IMR-90 (cell line): ENCODE results near the gene ARL6IP5. TPM values are rescaled to one million over a fixed set of nuclear protein-coding genes. Genes with fewer than 3 reads are reported as not detected.

ENCODE experiments used
- ATAC-seq: fragments of 200-7000 bp; cut with Tn5 transposase; 2 replicates; pipeline ENCODE4 v1.9.1; 2020; ENCODE audit warnings: low read depth, mild to moderate bottlenecking, moderate library complexity
- BruUV-seq: library from RNA; stranded (reverse); fragments of 400-500 nt; replicated peaks from 2 replicates; lab custom pipeline; 2021; lab: Mats Ljungman, UMichigan
- CTCF ChIA-PET: fragments of 300-600 bp; formaldehyde crosslinking; extraction: SDS; loops from one replicate; lab custom pipeline; 2021; ENCODE audit warnings: antibody characterized with exemption; lab: Yijun Ruan, JAX
- POLR2A ChIA-PET: fragments of 300-600 bp; sonication (Branson Sonifier 250); formaldehyde crosslinking; loops from one replicate; lab custom pipeline; 2022; ENCODE audit warnings: antibody characterized with exemption; ENCODE audit not compliant: unreplicated experiment; lab: Charles Lee
- DNase-seq: peaks from one replicate; pipeline ENCODE4 v3.0.0; 2013
- H2AFZ ChIP-seq: replicated peaks from 2 replicates; pipeline ENCODE3; 2013; ENCODE audit warnings: low read length, mild to moderate bottlenecking; ENCODE audit not compliant: poor library complexity
- H2AK5ac ChIP-seq: 2 replicates; pipeline ENCODE4 v1.6.1; 2013; ENCODE audit warnings: low read depth, low read length, inconsistent platforms
- H2AK9ac ChIP-seq: replicated peaks from 2 replicates; pipeline ENCODE3; 2013; ENCODE audit warnings: mild to moderate bottlenecking, low read depth, low read length, moderate library complexity; ENCODE audit not compliant: poor library complexity
- H2BK120ac ChIP-seq: 2 replicates; pipeline ENCODE4 v1.6.1; 2013; ENCODE audit warnings: low read depth, low read length, inconsistent platforms
- H2BK15ac ChIP-seq: 3 replicates; pipeline ENCODE4 v1.6.1; 2013; ENCODE audit warnings: low read depth, low read length, inconsistent platforms
- H2BK20ac ChIP-seq: 2 replicates; pipeline ENCODE4 v1.6.1; 2013; ENCODE audit warnings: low read depth, mild to moderate bottlenecking, inconsistent platforms, low read length, moderate library complexity
- H2BK5ac ChIP-seq: 2 replicates; pipeline ENCODE4 v1.6.1; 2013; ENCODE audit warnings: mild to moderate bottlenecking, low read depth, low read length, inconsistent platforms; ENCODE audit not compliant: poor library complexity, severe bottlenecking
- H3K14ac ChIP-seq: replicated peaks from 2 replicates; pipeline ENCODE4 v1.6.1; 2013; ENCODE audit warnings: low read depth, low read length, inconsistent platforms
- H3K18ac ChIP-seq: 2 replicates; pipeline ENCODE4 v1.6.1; 2013; ENCODE audit warnings: low read depth, low read length, control low read depth
- H3K23ac ChIP-seq: 2 replicates; pipeline ENCODE4 v1.6.1; 2013; ENCODE audit warnings: low read depth, low read length, inconsistent platforms
- H3K27ac ChIP-seq: 2 replicates; pipeline ENCODE4 v1.5.1; 2013; ENCODE audit warnings: mild to moderate bottlenecking, control low read depth, low read length; ENCODE audit not compliant: insufficient read depth
- H3K27me3 ChIP-seq: 2 replicates; pipeline ENCODE4 v1.6.1; 2013; ENCODE audit warnings: low read length; ENCODE audit not compliant: control insufficient read depth, insufficient read depth
- H3K36me3 ChIP-seq: 2 replicates; pipeline ENCODE4 v1.6.1; 2013; ENCODE audit warnings: low read length, mixed read lengths; ENCODE audit not compliant: control insufficient read depth, insufficient read depth
- H3K4ac ChIP-seq: 2 replicates; pipeline ENCODE4 v1.6.1; 2013; ENCODE audit warnings: low read depth, low read length, inconsistent platforms
- H3K4me1 ChIP-seq: 2 replicates; pipeline ENCODE4 v1.6.1; 2013; ENCODE audit warnings: low read length, mixed read lengths; ENCODE audit not compliant: control insufficient read depth, insufficient read depth
- H3K4me2 ChIP-seq: 2 replicates; pipeline ENCODE4 v1.6.1; 2013; ENCODE audit warnings: low read depth, mild to moderate bottlenecking, control low read depth, low read length, moderate library complexity
- H3K4me3 ChIP-seq: 2 replicates; pipeline ENCODE4 v1.5.1; 2013; ENCODE audit warnings: low read depth, mild to moderate bottlenecking, control low read depth, low read length, moderate library complexity; ENCODE audit not compliant: insufficient read depth
- H3K56ac ChIP-seq: 2 replicates; pipeline ENCODE4 v1.6.1; 2013; ENCODE audit warnings: low read length, inconsistent platforms; ENCODE audit not compliant: insufficient read depth; ENCODE audit errors: extremely low read depth
- H3K79me1 ChIP-seq, 2 experiments: 2 replicates each; pipeline ENCODE4 v1.6.1; 2013; ENCODE audit warnings: low read length in 2 of 2, inconsistent platforms in 1 of 2, low read depth in 1 of 2
- H3K9ac ChIP-seq: 2 replicates; pipeline ENCODE4 v1.6.1; 2013; ENCODE audit warnings: low read depth, low read length, control low read depth
- H3K9me1 ChIP-seq: 2 replicates; pipeline ENCODE4 v1.6.1; 2013; ENCODE audit warnings: low read length, inconsistent platforms; ENCODE audit not compliant: insufficient read depth
- H3K9me3 ChIP-seq: 2 replicates; pipeline ENCODE4 v1.6.1; 2013; ENCODE audit warnings: low read length; ENCODE audit not compliant: control insufficient read depth, insufficient read depth
- H4K20me1 ChIP-seq: 2 replicates; pipeline ENCODE4 v1.6.1; 2013; ENCODE audit warnings: low read length, inconsistent platforms; ENCODE audit not compliant: insufficient read depth
- H4K5ac ChIP-seq: 2 replicates; pipeline ENCODE4 v1.6.1; 2013; ENCODE audit warnings: mild to moderate bottlenecking, low read depth, low read length, control low read depth
- H4K8ac ChIP-seq, 2 experiments: 2 replicates each; pipeline ENCODE4 v1.6.1; 2013; ENCODE audit warnings: low read depth in 2 of 2, low read length in 2 of 2, control low read depth in 1 of 2, inconsistent platforms in 1 of 2
- H4K91ac ChIP-seq: 2 replicates; pipeline ENCODE4 v1.6.1; 2013; ENCODE audit warnings: low read depth, low read length, inconsistent platforms; ENCODE audit not compliant: insufficient read depth
- BHLHE40 ChIP-seq: fragments of 150-350 bp; IDR thresholded peaks from 2 replicates; pipeline ENCODE4 v1.6.1; 2016; ENCODE audit warnings: mild to moderate bottlenecking, low read depth, low read length
- CEBPB ChIP-seq: IDR thresholded peaks from 2 replicates; pipeline ENCODE4 v1.6.1; 2012; ENCODE audit warnings: low read depth, low read length, improper control_type of control experiment
- CHD1 ChIP-seq: IDR thresholded peaks from 2 replicates; pipeline ENCODE4 v1.6.1; 2012; ENCODE audit warnings: low read depth, low read length, improper control_type of control experiment
- FOS ChIP-seq: fragments of 150-350 bp; IDR thresholded peaks from 2 replicates; pipeline ENCODE4 v1.6.1; 2016; ENCODE audit warnings: low read depth, low read length
- MAFK ChIP-seq: IDR thresholded peaks from 2 replicates; pipeline ENCODE4 v1.6.1; 2012; ENCODE audit warnings: low read depth, low read length, improper control_type of control experiment
- MAZ ChIP-seq: IDR thresholded peaks from 2 replicates; pipeline ENCODE4 v1.6.1; 2012; ENCODE audit warnings: low read depth, mild to moderate bottlenecking, low read length, improper control_type of control experiment, moderate library complexity, borderline replicate concordance
- MXI1 ChIP-seq: IDR thresholded peaks from 2 replicates; pipeline ENCODE4 v1.6.1; 2012; ENCODE audit warnings: low read depth, mild to moderate bottlenecking, low read length, moderate library complexity, borderline replicate concordance
- NFE2L2 ChIP-seq: fragments of 150-350 bp; IDR thresholded peaks from 2 replicates; pipeline ENCODE4 v1.6.1; 2016; ENCODE audit warnings: low read depth, mild to moderate bottlenecking, low read length
- POLR2A ChIP-seq: IDR thresholded peaks from 2 replicates; pipeline ENCODE4 v1.6.1; 2012; ENCODE audit warnings: mild to moderate bottlenecking, low read depth, low read length
- RAD21 ChIP-seq: IDR thresholded peaks from 2 replicates; pipeline ENCODE4 v1.6.1; 2012; ENCODE audit warnings: low read length, improper control_type of control experiment
- RCOR1 ChIP-seq: IDR thresholded peaks from 2 replicates; pipeline ENCODE4 v1.6.1; 2012; ENCODE audit warnings: mild to moderate bottlenecking, low read length, improper control_type of control experiment; ENCODE audit not compliant: insufficient replicate concordance
- RFX5 ChIP-seq: IDR thresholded peaks from 2 replicates; pipeline ENCODE4 v1.8.0; 2012; ENCODE audit warnings: low read depth, mild to moderate bottlenecking, low read length, moderate library complexity
- SMC3 ChIP-seq: fragments of 150-350 bp; IDR thresholded peaks from 2 replicates; pipeline ENCODE4 v1.6.1; 2016; ENCODE audit warnings: low read depth, mild to moderate bottlenecking, antibody characterized with exemption, low read length, moderate library complexity
- USF2 ChIP-seq: fragments of 150-350 bp; IDR thresholded peaks from 2 replicates; pipeline ENCODE4 v1.6.1; 2017; ENCODE audit warnings: mild to moderate bottlenecking, antibody characterized with exemption, low read length, low read depth
- WGBS, 2 experiments: methylation state at CpG; one replicate each; pipeline versions ENCODE4 v1.1.5 to v1.1.7; 2013; ENCODE audit warnings: missing lambda C conversion rate in 2 of 2; ENCODE audit not compliant: insufficient read length in 1 of 2; ENCODE audit errors: extremely low coverage in 2 of 2; 5-methylcytosine and 5-hydroxymethylcytosine counted together
- dilution Hi-C: fragments of 300-500 bp; cut with HindIII; formaldehyde crosslinking; loops from one replicate; pipeline ENCODE4 v1.14.3; 2018; ENCODE audit warnings: low sequenced_read_pairs; ENCODE audit not compliant: unreplicated experiment
- in situ Hi-C: fragments of 300-500 bp; cut with MboI; formaldehyde crosslinking; loops from 3 replicates; pipeline ENCODE4 v1.14.3; 2019; ENCODE audit warnings: low sequenced_read_pairs, inconsistent platforms, mixed read lengths
- intact Hi-C: fragments of 100-400 bp; cut with micrococcal nuclease; formaldehyde crosslinking; loops from 2 replicates; pipeline ENCODE4 v1.10.0; 2022
- polyA plus RNA-seq, 3 experiments: library from polyadenylated mRNA; depleted of rRNA; stranded (reverse); fragments of >200 nt; gene quantifications; 2 replicates each; pipeline ENCODE4 v1.2.3, GENCODE V29; 2012; ENCODE audit warnings: low replicate concordance in 1 of 3
- total RNA-seq: library from RNA; depleted of rRNA; stranded (reverse); fragments of >200 nt; gene quantifications from 2 replicates; pipeline ENCODE4 v1.2.3, GENCODE V29; 2012
- TF ChIP-seq, protein P1 (sequence below): fragments of 150-350 bp; IDR thresholded peaks from 2 replicates; pipeline ENCODE4 v1.6.1; 2016; ENCODE audit warnings: low read depth, mild to moderate bottlenecking, low read length, moderate library complexity, borderline replicate concordance
- TF ChIP-seq, protein P2 (sequence below): conservative IDR thresholded peaks from 2 replicates; pipeline ENCODE4 v1.5.1; 2012; ENCODE audit warnings: mild to moderate bottlenecking, low read depth, low read length, improper control_type of control experiment

ARL6IP5 gene
- total and polyA plus RNA-seq, 2 of the 4 experiments (the other 2 are of a cell fraction) = 76.4 to 98.8 TPM

DNA sequence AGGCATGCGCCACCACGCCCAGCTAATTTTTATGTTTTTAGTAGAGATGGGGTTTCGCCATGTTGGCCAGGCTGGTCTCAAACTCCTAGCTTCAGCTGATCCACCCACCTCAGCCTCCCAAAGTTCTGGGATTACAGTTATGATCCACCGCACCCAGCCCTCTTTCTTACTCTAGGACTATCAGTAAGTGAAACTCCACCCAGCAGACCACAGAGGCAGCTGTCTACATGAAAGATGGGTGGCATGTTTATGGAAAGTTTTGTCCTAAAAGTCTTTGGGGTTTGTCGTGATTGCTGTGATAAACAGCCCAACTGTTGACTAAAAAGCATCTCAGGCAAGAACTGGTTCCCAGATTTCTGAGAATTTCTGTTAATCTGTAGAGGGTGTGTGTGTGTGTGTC, 10.9 kb downstream of the ARL6IP5 start:
- ATAC-seq (no peak), DNase-seq (no peak)
- Histone ChIP-seq H3K18ac (no peak overlapping the region), H3K4ac (no peak overlapping the region), H4K20me1 (peaks cover 36% of the 10 kb centered on the region; the same call in 1 of the 2 replicates), H2AK5ac (no peak overlapping the region), H2BK120ac (no peak overlapping the region), H4K91ac (no peak overlapping the region), H3K14ac (no peak overlapping the region), H3K9me3 (no peaks in the 10 kb centered on the region), H3K9ac (no peak overlapping the region), H3K4me3 (no peak overlapping the region), H2BK15ac (no peak overlapping the region), H3K79me1 (peaks cover 18 to 65% of the 10 kb centered on the region in 2 experiments), H3K4me1 (peaks cover 10% of the 10 kb centered on the region), H2AFZ (no peak overlapping the region), H2BK20ac (no peak overlapping the region), H3K27me3 (no peaks in the 10 kb centered on the region), H2AK9ac (no peak overlapping the region), H4K8ac (no peak overlapping the region), H2BK5ac (no peak overlapping the region), H3K9me1 (peaks cover 18% of the 10 kb centered on the region), H3K27ac (no peak overlapping the region), H3K36me3 (peaks cover 7% of the 10 kb centered on the region), H3K56ac (no peak overlapping the region), H3K23ac (no peak overlapping the region; the same call in 1 of the 2 replicates), H3K4me2 (no peak overlapping the region), H4K5ac (no peak overlapping the region)
- BruUV-seq = no TSS peak
- intact Hi-C loops (no loop called here), in situ Hi-C loops (no loop called here), dilution Hi-C loops (no loop called here)
- ChIA-PET POLR2A (no interaction called here), CTCF (no interaction called here)
- no CpG with 5 or more reads among the region's 5 CpGs for WGBS, 2 experiments
- TF ChIP-seq RFX5 (no peak), BHLHE40 (no peak), RCOR1 (no peak), SMC3 (no peak), MXI1 (no peak), CHD1 (no peak), RAD21 (no peak), CEBPB (no peak), MAZ (no peak), NFE2L2 (no peak), USF2 (no peak), MAFK (no peak), POLR2A (no peak), FOS (no peak)
- TF ChIP-seq, protein P1, sequence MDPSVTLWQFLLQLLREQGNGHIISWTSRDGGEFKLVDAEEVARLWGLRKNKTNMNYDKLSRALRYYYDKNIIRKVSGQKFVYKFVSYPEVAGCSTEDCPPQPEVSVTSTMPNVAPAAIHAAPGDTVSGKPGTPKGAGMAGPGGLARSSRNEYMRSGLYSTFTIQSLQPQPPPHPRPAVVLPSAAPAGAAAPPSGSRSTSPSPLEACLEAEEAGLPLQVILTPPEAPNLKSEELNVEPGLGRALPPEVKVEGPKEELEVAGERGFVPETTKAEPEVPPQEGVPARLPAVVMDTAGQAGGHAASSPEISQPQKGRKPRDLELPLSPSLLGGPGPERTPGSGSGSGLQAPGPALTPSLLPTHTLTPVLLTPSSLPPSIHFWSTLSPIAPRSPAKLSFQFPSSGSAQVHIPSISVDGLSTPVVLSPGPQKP = no peak
- TF ChIP-seq, protein P2, sequence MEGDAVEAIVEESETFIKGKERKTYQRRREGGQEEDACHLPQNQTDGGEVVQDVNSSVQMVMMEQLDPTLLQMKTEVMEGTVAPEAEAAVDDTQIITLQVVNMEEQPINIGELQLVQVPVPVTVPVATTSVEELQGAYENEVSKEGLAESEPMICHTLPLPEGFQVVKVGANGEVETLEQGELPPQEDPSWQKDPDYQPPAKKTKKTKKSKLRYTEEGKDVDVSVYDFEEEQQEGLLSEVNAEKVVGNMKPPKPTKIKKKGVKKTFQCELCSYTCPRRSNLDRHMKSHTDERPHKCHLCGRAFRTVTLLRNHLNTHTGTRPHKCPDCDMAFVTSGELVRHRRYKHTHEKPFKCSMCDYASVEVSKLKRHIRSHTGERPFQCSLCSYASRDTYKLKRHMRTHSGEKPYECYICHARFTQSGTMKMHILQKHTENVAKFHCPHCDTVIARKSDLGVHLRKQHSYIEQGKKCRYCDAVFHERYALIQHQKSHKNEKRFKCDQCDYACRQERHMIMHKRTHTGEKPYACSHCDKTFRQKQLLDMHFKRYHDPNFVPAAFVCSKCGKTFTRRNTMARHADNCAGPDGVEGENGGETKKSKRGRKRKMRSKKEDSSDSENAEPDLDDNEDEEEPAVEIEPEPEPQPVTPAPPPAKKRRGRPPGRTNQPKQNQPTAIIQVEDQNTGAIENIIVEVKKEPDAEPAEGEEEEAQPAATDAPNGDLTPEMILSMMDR = no peak
